Measurements from ENCODE around the gene HNRNPUL1. TPM values are rescaled to one million over a fixed set of nuclear protein-coding genes. Genes with fewer than 3 reads are reported as not detected.

The HNRNPUL1 gene
- total and polyA plus RNA-seq, 9 of the 15 experiments (the other 6 are each of a cell fraction or from before 2014, with no cell fraction given) = 7.3 to 211 (median 85.0) TPM

DNA sequence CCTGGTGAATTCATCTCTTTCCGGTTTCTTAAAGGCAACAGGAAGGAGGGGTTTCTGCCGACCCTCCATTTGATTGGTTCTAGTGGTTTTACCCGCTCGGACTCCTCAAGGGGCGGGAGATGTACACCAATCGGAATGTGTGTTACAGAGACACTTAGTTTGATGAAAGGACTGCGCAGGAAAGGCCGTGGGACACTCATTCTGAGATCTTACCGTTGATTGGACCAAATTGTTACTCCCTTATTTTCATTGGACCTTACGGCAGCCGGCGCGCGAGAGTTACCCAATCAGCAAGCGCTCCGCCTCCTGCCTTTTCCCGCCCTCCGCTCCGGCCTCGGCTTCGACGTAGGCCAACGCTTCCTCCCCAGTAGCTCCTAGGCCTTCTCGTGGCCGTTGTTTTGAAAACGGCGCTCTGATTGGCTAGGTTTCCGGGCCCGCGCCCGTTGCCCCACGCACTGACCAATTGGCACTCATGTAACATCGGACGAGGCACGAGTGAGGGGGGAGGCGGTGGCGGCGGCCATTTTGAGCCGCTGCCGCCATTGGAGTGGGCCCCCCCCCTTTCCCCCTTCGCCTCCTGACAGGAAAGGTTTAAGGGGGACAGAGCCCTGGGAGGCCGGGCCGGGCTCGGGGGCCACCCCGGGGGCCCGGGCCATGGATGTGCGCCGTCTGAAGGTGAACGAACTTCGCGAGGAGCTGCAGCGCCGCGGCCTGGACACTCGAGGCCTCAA lies at the start of gene HNRNPUL1 (continued):
- TF ChIP-seq, protein P1, sequence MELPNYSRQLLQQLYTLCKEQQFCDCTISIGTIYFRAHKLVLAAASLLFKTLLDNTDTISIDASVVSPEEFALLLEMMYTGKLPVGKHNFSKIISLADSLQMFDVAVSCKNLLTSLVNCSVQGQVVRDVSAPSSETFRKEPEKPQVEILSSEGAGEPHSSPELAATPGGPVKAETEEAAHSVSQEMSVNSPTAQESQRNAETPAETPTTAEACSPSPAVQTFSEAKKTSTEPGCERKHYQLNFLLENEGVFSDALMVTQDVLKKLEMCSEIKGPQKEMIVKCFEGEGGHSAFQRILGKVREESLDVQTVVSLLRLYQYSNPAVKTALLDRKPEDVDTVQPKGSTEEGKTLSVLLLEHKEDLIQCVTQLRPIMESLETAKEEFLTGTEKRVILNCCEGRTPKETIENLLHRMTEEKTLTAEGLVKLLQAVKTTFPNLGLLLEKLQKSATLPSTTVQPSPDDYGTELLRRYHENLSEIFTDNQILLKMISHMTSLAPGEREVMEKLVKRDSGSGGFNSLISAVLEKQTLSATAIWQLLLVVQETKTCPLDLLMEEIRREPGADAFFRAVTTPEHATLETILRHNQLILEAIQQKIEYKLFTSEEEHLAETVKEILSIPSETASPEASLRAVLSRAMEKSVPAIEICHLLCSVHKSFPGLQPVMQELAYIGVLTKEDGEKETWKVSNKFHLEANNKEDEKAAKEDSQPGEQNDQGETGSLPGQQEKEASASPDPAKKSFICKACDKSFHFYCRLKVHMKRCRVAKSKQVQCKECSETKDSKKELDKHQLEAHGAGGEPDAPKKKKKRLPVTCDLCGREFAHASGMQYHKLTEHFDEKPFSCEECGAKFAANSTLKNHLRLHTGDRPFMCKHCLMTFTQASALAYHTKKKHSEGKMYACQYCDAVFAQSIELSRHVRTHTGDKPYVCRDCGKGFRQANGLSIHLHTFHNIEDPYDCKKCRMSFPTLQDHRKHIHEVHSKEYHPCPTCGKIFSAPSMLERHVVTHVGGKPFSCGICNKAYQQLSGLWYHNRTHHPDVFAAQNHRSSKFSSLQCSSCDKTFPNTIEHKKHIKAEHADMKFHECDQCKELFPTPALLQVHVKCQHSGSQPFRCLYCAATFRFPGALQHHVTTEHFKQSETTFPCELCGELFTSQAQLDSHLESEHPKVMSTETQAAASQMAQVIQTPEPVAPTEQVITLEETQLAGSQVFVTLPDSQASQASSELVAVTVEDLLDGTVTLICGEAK (IDR thresholded peaks at IDR 0.05) = peak; percentile 89
- TF ChIP-seq, protein P1 (CRISPR knock-in tag; IDR thresholded peaks at IDR 0.05) = 0 out of 2 replicates have a peak, but pooled peaks have one; percentile 19
- TF ChIP-seq, protein P2, sequence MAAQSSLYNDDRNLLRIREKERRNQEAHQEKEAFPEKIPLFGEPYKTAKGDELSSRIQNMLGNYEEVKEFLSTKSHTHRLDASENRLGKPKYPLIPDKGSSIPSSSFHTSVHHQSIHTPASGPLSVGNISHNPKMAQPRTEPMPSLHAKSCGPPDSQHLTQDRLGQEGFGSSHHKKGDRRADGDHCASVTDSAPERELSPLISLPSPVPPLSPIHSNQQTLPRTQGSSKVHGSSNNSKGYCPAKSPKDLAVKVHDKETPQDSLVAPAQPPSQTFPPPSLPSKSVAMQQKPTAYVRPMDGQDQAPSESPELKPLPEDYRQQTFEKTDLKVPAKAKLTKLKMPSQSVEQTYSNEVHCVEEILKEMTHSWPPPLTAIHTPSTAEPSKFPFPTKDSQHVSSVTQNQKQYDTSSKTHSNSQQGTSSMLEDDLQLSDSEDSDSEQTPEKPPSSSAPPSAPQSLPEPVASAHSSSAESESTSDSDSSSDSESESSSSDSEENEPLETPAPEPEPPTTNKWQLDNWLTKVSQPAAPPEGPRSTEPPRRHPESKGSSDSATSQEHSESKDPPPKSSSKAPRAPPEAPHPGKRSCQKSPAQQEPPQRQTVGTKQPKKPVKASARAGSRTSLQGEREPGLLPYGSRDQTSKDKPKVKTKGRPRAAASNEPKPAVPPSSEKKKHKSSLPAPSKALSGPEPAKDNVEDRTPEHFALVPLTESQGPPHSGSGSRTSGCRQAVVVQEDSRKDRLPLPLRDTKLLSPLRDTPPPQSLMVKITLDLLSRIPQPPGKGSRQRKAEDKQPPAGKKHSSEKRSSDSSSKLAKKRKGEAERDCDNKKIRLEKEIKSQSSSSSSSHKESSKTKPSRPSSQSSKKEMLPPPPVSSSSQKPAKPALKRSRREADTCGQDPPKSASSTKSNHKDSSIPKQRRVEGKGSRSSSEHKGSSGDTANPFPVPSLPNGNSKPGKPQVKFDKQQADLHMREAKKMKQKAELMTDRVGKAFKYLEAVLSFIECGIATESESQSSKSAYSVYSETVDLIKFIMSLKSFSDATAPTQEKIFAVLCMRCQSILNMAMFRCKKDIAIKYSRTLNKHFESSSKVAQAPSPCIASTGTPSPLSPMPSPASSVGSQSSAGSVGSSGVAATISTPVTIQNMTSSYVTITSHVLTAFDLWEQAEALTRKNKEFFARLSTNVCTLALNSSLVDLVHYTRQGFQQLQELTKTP (IDR thresholded peaks at IDR 0.05; ENCODE audit: low read depth in 1 of 2, partially characterized antibody in 2 of 2) = peak in 1 of 2 experiments; percentile 87
- TF ChIP-seq ZNF583 (CRISPR knock-in tag; IDR thresholded peaks at IDR 0.05) (peak; percentile 75; the same call in 1 of the 2 replicates), SMAD4 (CRISPR knock-in tag; conservative IDR thresholded peaks at IDR 0.05) (peak; percentile 86), TAF1 (IDR thresholded peaks at IDR 0.05; ENCODE audit: control insufficient read depth, extremely low read depth, insufficient read depth, low read length, severe bottlenecking) (peak; percentile 83)
- TF ChIP-seq, protein P3, sequence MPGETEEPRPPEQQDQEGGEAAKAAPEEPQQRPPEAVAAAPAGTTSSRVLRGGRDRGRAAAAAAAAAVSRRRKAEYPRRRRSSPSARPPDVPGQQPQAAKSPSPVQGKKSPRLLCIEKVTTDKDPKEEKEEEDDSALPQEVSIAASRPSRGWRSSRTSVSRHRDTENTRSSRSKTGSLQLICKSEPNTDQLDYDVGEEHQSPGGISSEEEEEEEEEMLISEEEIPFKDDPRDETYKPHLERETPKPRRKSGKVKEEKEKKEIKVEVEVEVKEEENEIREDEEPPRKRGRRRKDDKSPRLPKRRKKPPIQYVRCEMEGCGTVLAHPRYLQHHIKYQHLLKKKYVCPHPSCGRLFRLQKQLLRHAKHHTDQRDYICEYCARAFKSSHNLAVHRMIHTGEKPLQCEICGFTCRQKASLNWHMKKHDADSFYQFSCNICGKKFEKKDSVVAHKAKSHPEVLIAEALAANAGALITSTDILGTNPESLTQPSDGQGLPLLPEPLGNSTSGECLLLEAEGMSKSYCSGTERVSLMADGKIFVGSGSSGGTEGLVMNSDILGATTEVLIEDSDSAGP (CRISPR knock-in tag; IDR thresholded peaks at IDR 0.05) = no peak
- TF ChIP-seq, protein P4, sequence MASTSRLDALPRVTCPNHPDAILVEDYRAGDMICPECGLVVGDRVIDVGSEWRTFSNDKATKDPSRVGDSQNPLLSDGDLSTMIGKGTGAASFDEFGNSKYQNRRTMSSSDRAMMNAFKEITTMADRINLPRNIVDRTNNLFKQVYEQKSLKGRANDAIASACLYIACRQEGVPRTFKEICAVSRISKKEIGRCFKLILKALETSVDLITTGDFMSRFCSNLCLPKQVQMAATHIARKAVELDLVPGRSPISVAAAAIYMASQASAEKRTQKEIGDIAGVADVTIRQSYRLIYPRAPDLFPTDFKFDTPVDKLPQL (IDR thresholded peaks at IDR 0.05; ENCODE audit: extremely low read depth, insufficient read length) = no peak
- TF ChIP-seq, protein P5, sequence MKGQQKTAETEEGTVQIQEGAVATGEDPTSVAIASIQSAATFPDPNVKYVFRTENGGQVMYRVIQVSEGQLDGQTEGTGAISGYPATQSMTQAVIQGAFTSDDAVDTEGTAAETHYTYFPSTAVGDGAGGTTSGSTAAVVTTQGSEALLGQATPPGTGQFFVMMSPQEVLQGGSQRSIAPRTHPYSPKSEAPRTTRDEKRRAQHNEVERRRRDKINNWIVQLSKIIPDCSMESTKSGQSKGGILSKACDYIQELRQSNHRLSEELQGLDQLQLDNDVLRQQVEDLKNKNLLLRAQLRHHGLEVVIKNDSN (CRISPR knock-in tag; IDR thresholded peaks at IDR 0.05) = peak; percentile 67

Measured in K562 (cell line).